LNCAP (cell line): ENCODE results near the gene LINC01488.

Experiments
- TF ChIP-seq, protein P1 (sequence below): fragments of 450-650 bp; IDR thresholded peaks from 2 replicates; pipeline ENCODE4 v1.5.1; 2017; ENCODE audit warnings: mild to moderate bottlenecking

Gene LINC01488

DNA sequence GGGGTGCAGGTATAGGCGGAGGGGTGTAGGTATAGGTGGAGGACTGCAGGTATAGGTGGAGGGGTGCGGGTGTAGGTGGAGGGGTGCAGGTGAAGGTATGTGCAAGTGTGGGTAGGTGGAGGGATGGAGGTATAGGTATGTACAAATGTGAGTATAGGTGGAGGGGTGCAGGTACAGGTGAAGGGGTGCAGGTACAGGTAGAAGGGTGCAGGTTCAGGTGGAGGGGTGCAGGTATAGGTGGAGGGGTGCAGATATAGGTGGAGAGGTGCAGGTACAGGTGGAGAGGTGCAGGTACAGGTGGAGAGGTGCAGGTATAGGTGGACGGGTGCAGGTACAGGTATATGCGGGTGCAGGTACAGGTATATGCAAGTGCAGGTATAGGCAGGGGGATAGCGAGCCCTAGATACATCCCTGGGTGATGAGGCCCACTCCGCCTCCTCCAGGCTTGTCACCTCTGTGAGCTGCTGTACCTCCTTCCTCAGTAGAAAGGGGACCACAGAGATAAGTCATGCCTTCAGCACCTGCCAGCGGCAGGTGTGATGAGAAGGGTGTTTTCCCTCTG is 17.2 kb downstream of the LINC01488 start:
- TF ChIP-seq, protein P1, sequence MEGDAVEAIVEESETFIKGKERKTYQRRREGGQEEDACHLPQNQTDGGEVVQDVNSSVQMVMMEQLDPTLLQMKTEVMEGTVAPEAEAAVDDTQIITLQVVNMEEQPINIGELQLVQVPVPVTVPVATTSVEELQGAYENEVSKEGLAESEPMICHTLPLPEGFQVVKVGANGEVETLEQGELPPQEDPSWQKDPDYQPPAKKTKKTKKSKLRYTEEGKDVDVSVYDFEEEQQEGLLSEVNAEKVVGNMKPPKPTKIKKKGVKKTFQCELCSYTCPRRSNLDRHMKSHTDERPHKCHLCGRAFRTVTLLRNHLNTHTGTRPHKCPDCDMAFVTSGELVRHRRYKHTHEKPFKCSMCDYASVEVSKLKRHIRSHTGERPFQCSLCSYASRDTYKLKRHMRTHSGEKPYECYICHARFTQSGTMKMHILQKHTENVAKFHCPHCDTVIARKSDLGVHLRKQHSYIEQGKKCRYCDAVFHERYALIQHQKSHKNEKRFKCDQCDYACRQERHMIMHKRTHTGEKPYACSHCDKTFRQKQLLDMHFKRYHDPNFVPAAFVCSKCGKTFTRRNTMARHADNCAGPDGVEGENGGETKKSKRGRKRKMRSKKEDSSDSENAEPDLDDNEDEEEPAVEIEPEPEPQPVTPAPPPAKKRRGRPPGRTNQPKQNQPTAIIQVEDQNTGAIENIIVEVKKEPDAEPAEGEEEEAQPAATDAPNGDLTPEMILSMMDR: no peak

DNA sequence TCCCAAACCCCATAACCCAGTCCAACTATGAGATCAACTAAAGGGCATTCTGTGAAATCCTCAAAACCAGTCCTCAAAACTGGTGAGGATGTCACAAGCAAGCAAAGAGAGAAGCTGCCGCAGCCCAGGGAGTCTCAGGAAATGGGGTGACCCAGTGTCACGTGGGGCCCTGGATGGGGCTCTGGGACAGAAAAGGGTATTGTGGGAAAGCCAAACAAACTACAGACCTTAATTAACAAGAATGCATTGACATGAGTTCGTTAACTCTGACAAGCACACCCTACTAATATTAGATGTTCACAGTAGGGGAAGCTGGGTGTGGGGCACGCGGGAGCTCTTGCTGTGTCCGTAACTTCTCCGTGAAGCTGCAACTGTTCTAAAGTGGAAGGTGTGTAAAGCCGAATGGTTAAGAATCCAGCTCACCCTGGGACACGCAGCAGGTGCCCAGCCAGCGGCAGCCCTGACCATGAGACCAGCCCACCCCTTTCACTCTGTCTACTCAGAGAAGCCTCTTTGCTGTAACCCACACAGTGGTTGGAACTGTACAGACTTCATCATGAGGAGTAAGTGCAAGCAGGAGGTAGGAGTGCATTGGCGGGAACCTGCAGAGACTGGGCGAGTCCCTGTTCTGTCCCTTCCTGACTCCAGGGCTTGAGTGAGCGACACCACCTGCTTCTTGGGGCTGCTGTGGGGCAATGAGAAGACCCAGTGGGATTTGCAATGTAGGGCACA is 17.9 kb downstream of the LINC01488 start:
- TF ChIP-seq, protein P1: no peak

DNA sequence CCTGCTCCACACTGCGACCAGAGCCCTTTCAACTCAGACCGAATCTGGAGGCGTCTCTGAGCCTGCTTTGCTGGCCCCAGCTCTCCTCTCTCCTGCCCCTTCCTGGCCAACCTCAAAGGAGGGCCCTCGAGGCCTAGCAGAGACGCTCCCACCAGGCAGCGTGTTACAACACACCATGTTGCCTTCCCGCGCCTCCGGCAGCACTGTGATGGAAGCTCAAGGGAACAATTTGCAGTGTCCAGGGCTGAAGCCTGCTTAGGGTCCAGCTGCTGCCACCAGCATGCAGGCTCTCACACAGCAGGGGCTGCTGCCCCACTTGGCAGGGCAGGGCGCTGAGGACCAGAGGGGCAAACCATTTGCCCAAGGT is 18.4 kb downstream of the LINC01488 start:
- TF ChIP-seq, protein P1: no peak

DNA sequence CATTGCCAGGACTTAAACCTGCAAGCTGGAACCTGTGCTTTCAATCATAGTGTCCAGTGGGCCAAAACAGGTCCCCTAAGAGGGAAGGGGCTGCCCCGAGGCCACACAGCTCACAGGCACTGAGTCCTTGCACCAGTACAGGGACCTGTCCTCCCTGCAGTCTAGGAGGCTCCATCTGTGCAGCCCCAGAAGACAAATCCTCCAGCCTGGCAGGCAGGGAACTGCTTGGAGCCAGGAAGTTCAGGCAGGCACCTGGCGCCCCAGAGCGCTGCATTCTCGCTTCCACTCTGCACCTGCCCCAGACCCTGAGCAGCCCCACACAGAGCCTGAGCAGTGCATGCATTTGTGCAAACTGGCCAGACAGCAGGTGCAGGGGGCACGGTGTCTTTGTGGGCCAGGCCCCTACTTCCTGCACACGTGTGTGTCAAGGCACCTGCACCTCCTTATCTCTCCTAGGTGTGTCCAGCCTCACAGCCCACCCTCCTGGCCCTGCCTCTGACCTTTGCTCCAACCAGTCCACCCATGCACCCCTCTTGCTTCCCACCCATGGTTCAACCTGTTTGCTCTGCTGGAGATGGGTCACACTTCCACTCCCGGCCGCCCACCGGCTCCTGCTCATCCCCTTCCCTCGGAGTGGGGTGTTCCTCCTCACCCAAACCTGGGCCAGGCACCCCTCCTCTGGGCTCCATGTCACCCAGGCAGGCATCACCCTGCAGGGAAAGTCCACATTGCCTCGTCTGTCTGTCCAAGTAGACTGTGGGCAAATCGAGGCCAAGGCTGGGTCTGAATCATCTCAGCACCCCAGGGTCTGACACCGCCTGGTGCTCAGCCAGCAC is 19.0 kb downstream of the LINC01488 start:
- TF ChIP-seq, protein P1: no peak

DNA sequence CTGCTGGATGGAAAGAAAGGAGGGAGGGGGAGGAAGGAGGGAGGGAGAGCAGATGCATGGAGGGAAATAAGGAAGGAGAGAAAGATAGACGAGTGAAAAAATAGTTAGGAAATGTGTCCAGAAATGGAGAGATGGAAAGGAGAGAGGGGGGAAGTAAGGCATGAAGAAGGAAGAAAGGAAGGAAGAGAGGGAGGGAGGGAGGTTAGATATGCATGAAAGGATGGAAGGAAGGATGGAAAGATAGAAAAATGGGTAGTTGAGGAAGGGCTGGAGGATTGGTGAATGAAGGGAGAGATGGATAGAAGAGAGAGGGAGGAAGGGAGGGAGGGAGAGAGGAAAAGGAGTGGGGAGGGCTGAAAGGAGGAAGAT is 19.6 kb downstream of the LINC01488 start:
- TF ChIP-seq, protein P1: no peak

DNA sequence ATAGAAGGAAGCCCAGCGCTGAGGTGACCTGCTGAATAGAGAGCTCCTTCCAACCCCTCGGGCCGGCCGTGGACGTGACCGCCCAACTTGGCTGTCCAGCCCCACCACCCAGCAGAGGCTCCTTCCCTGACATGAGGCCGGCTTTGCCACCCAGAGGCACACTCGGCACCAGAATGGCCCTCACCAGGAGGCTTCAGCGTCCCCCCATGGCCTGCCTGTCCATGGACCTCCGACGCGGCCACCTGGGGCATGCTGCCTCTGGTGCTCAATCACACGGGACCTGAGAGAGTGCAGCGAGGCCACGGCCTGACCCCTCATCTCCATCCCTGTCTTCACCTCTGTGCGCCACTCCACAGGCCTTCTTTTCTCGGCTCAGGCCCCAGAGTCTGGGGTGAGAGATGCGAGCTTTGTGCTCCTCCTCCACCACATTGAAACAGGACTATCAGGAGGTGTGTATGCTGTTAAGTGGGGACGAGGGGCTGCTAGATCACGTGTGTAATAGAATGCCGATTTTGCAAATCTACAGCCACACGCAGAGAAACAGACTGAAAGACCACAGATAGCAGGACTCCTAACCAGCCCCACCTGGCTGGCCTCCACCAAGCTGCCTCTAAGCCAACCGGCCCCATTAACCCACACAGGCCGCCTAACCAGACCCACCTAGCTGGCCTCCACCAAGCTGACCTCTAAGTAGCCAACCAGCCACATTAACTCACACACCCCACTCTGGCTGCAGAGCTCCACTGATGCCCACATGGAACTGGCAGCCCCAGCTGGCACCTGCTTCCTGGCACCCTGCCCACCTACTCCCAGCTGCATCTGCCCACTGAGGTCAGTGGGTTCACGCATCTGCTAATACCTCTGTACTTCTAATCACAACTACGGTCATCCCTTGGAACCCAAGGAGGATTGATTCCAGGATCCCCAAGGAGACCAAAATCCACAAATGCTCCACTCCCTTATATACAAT is 20.7 kb downstream of the LINC01488 start:
- TF ChIP-seq, protein P1: no peak

DNA sequence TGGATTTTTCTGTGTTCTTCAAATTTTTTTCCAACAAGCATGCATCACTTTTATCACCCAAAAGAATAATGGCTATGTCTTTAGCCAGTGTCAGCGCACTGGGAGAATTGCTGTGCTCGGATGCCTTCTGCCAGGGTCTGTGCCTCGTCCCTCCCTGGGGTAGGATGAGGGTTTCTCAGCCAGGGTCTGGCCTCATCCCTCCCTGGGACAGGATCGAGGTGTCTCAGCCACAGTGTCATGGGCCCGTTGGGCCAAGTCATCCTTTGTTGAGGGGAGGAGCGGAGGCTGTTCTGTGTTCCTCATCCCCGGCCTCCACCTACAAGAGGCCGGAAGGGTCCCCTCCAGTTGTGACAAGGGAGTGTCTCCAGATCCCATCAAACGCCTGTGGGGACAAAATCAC is 22.7 kb downstream of the LINC01488 start:
- TF ChIP-seq, protein P1: no peak
